HCT116 (cell line): Measurements from ENCODE around the gene RARB. TPM values are rescaled to one million over a fixed set of nuclear protein-coding genes. Genes with fewer than 3 reads are reported as not detected.

Source experiments
- ATAC-seq: fragments of 200-7000 bp; cut with Tn5 transposase; 2 replicates; pipeline ENCODE4 v1.9.1; 2020; ENCODE audit warnings: mild to moderate bottlenecking, moderate library complexity
- BruUV-seq: library from RNA; stranded (reverse); fragments of 400-500 nt; replicated peaks from 2 replicates; lab custom pipeline; 2021; lab: Mats Ljungman, UMichigan
- CTCF ChIA-PET: fragments of 300-600 bp; sonication (Branson Sonifier 250); formaldehyde crosslinking; loops from one replicate; lab custom pipeline; 2021; ENCODE audit warnings: antibody characterized with exemption; lab: Charles Lee
- POLR2A ChIA-PET: fragments of 300-600, 350-600 bp; sonication (Branson Sonifier 250); formaldehyde crosslinking; loops from one replicate; lab custom pipeline; 2021; ENCODE audit warnings: antibody characterized with exemption; lab: Charles Lee
- RAD21 ChIA-PET, 2 experiments: fragments of 300-600 bp; sonication (Branson Sonifier 250); formaldehyde crosslinking; loops; one replicate each; lab custom pipeline; 2023; ENCODE audit warnings: low total read pairs in 2 of 2; ENCODE audit not compliant: uncharacterized antibody in 2 of 2, unreplicated experiment in 2 of 2, low non-redundant PET in 1 of 2; lab: Charles Lee
- DNase-seq: peaks from one replicate; pipeline ENCODE4 v3.0.0-alpha.2; 2010; ENCODE audit warnings: low read depth, low spot score
- H2AFZ ChIP-seq: fragments of 200-600 bp; shearing (Covaris generic), sonication (generic); 2 replicates; pipeline ENCODE4 v1.6.1; 2017; ENCODE audit warnings: low read depth, mixed run types, mixed read lengths, antibody characterized with exemption, low read length; ENCODE audit not compliant: poor library complexity, severe bottlenecking
- H3K27ac ChIP-seq: 2 replicates; pipeline ENCODE4 v1.5.1; 2012; ENCODE audit warnings: low read depth, low read length
- H3K27me3 ChIP-seq: fragments of 200-600 bp; sonication (generic); 2 replicates; pipeline ENCODE4 v1.6.1; 2016; ENCODE audit warnings: mixed run types, low read length, mixed read lengths; ENCODE audit not compliant: insufficient read depth
- H3K36me3 ChIP-seq, 2 experiments: fragments of 200-500 bp in 1 of 2; fragments of 200-600 bp in 1 of 2; sonication (Bioruptor generic) in 1 of 2; sonication (generic) in 1 of 2; 2 replicates each; pipeline versions ENCODE4 v1.5.1 to v1.6.1; 2014 to 2016; ENCODE audit warnings: low read length in 2 of 2, inconsistent platforms in 1 of 2, mixed read lengths in 1 of 2, mixed run types in 1 of 2; ENCODE audit not compliant: insufficient read depth in 2 of 2, control insufficient read depth in 1 of 2
- H3K4me1 ChIP-seq, 2 experiments: fragments of 200-600 bp in 1 of 2; sonication (generic) in 1 of 2; 2 replicates each; pipeline versions ENCODE4 v1.5.1 to v1.6.1; 2012 to 2017; ENCODE audit warnings: low read length in 2 of 2, inconsistent platforms in 1 of 2, mild to moderate bottlenecking in 1 of 2, mixed read lengths in 1 of 2, mixed run types in 1 of 2, moderate library complexity in 1 of 2; ENCODE audit not compliant: insufficient read depth in 2 of 2, control insufficient read depth in 1 of 2
- H3K4me2 ChIP-seq: fragments of 200-600 bp; sonication (generic); 2 replicates; pipeline ENCODE4 v1.6.1; 2017; ENCODE audit warnings: mixed run types, low read length, mixed read lengths
- H3K4me3 ChIP-seq, 2 experiments: fragments of 200-600 bp in 1 of 2; sonication (generic) in 1 of 2; replicated peaks in 1 of 2; 2 replicates each; pipeline ENCODE4 v1.5.1; 2011 to 2016; ENCODE audit warnings: low read length in 2 of 2, control low read depth in 1 of 2, low read depth in 1 of 2, mild to moderate bottlenecking in 1 of 2, mixed read lengths in 1 of 2, mixed run types in 1 of 2
- H3K79me2 ChIP-seq: fragments of 200-600 bp; sonication (generic); 2 replicates; pipeline ENCODE4 v1.6.1; 2017; ENCODE audit warnings: mild to moderate bottlenecking, mixed run types, low read length, moderate library complexity, mixed read lengths; ENCODE audit not compliant: insufficient read depth
- H3K9ac ChIP-seq: fragments of 200-600 bp; sonication (generic); 2 replicates; pipeline ENCODE4 v1.6.1; 2016; ENCODE audit warnings: low read length, mixed read lengths
- H3K9me2 ChIP-seq: fragments of 200-600 bp; sonication (generic), shearing (Covaris generic); 2 replicates; pipeline ENCODE4 v1.6.1; 2017; ENCODE audit warnings: mixed run types, mild to moderate bottlenecking, moderate library complexity; ENCODE audit not compliant: insufficient read depth
- H3K9me3 ChIP-seq, 2 experiments: fragments of 200-500 bp in 1 of 2; fragments of 200-600 bp in 1 of 2; sonication (Bioruptor generic) in 1 of 2; sonication (generic) in 1 of 2; 2 replicates each; pipeline ENCODE4 v1.6.1; 2014 to 2017; ENCODE audit warnings: low read length in 2 of 2, mixed read lengths in 2 of 2, inconsistent platforms in 1 of 2, low read depth in 1 of 2, mild to moderate bottlenecking in 1 of 2, mixed run types in 1 of 2, moderate library complexity in 1 of 2; ENCODE audit not compliant: control insufficient read depth in 1 of 2, insufficient read depth in 1 of 2
- H4K20me1 ChIP-seq: fragments of 200-600 bp; sonication (generic), shearing (Covaris generic); 2 replicates; pipeline ENCODE4 v1.6.1; 2017; ENCODE audit warnings: mixed run types, mild to moderate bottlenecking, moderate library complexity; ENCODE audit not compliant: insufficient read depth
- CBX3 ChIP-seq: IDR thresholded peaks from 2 replicates; pipeline ENCODE4 v1.6.1; 2012; ENCODE audit warnings: low read depth
- EGR1 ChIP-seq: IDR thresholded peaks from 2 replicates; pipeline ENCODE4 v1.6.1; 2012; ENCODE audit warnings: low read depth
- EZH2phosphoT487 ChIP-seq: fragments of 200-600 bp; IDR thresholded peaks from 2 replicates; pipeline ENCODE4 v1.6.1; 2018; ENCODE audit warnings: antibody characterized with exemption, borderline replicate concordance
- JUND ChIP-seq: IDR thresholded peaks from 2 replicates; pipeline ENCODE4 v1.6.1; 2012
- RAD21 ChIP-seq: IDR thresholded peaks from 2 replicates; pipeline ENCODE4 v1.6.1; 2012; ENCODE audit warnings: low read depth, mild to moderate bottlenecking
- SIN3A ChIP-seq: IDR thresholded peaks from 2 replicates; pipeline ENCODE4 v1.6.1; 2012; ENCODE audit warnings: low read depth
- ZFX ChIP-seq: fragments of 450-650 bp; IDR thresholded peaks from 2 replicates; pipeline ENCODE4 v1.6.1; 2017
- ZNF274 ChIP-seq: fragments of 200-500 bp; sonication (Bioruptor generic); IDR thresholded peaks from 2 replicates; pipeline ENCODE4 v1.6.1; 2014; ENCODE audit warnings: mild to moderate bottlenecking, low read depth, low read length, inconsistent platforms
- intact Hi-C: fragments of 100-400 bp; cut with micrococcal nuclease; formaldehyde crosslinking; loops from 2 replicates; pipeline ENCODE4 v1.10.0; 2022
- total RNA-seq: library from RNA; stranded (reverse); gene quantifications from one replicate; pipeline ENCODE4 v1.2.1, GENCODE V29; 2021; ENCODE audit not compliant: unreplicated experiment
- TF ChIP-seq, protein P1 (sequence below): IDR thresholded peaks from 2 replicates; pipeline ENCODE4 v1.6.1; 2012

RARB gene
- total RNA-seq, 1 experiment from 2014 or later, result not detected

DNA sequence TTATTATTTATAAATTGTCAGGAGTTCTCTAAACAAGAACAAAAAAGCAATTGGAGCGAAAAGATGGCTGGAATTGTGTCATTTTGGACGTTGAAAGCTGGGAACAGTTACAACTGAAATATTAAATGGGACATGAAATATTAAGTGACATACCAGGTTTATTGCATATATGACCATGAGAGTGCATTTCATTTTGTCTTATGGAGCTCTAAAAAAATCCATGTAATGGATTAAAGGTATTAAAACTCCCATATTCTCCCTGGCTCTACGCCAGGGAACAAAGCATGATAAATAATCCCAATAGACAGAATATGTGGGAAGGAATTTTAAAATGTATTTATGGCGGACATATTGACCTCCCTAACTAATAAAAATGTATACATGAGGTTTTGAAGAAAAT lies 17.7 kb downstream of the RARB start:
- H2AFZ ChIP-seq, result no peak overlapping the region
- intact Hi-C loops, result no loop called here
- no peak for DNase-seq
- POLR2A ChIA-PET, result no interaction called here
- no peak overlapping the region for H3K4me3 ChIP-seq
- no peaks in the 10 kb centered on the region for H3K79me2 ChIP-seq
- H3K4me2 ChIP-seq, result no peak overlapping the region
- TF ChIP-seq CBX3, result no peak
- TF ChIP-seq JUND, result no peak
- no peak for TF ChIP-seq EZH2phosphoT487
- TF ChIP-seq RAD21, result no peak
- TF ChIP-seq, protein P1, sequence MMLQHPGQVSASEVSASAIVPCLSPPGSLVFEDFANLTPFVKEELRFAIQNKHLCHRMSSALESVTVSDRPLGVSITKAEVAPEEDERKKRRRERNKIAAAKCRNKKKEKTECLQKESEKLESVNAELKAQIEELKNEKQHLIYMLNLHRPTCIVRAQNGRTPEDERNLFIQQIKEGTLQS, result no peak
- no peak for TF ChIP-seq ZFX
- TF ChIP-seq EGR1, result no peak
- TF ChIP-seq SIN3A, result no peak
- RAD21 ChIA-PET, result no interaction called here
- H3K9ac ChIP-seq, result no peak overlapping the region
- no peaks in the 10 kb centered on the region for H3K36me3 ChIP-seq
- H3K27ac ChIP-seq, result no peak overlapping the region
- H3K4me1 ChIP-seq, result no peaks in the 10 kb centered on the region
- BruUV-seq, result no TSS peak
- CTCF ChIA-PET, result no interaction called here
- no peaks in the 10 kb centered on the region for H4K20me1 ChIP-seq
- H3K9me3 ChIP-seq, result no peaks in the 10 kb centered on the region
- H3K27me3 ChIP-seq, result no peaks in the 10 kb centered on the region
- no peak for ATAC-seq
- no peaks in the 10 kb centered on the region for H3K9me2 ChIP-seq

DNA sequence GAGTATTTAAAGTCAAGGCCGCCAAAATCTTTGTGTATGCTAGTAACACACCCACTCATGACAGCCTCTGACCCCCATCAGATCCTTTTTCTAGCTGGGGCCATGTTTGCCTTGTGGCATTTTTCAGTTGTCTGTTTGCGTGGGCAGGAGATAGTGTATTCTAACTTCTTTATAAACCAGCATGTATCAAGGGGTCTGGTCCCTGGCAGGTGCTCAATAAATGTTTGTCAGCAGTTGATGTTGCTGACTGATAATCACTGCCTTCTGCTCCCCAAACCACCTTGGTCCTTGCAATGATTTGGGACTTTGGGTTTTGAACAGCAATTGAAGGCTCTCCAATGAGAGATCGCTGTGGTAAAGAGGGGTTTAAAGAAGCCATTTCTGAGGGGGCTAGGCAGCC lies 19.2 kb downstream of the RARB start:
- no peak for TF ChIP-seq ZNF274
- no peak overlapping the region for H3K27ac ChIP-seq
- H3K36me3 ChIP-seq, result no peaks in the 10 kb centered on the region
- ChIA-PET CTCF (no interaction called here), RAD21 (no interaction called here), POLR2A (no interaction called here)
- no TSS peak for BruUV-seq
- no peak overlapping the region for H2AFZ ChIP-seq
- H3K9ac ChIP-seq, result no peak overlapping the region
- intact Hi-C loops, result no loop called here
- H3K4me2 ChIP-seq, result no peak overlapping the region
- ATAC-seq, result no peak
- DNase-seq, result no peak
- no peaks in the 10 kb centered on the region for H3K27me3 ChIP-seq
- no peak overlapping the region for H3K4me3 ChIP-seq
- no peaks in the 10 kb centered on the region for H3K9me3 ChIP-seq
- no peaks in the 10 kb centered on the region for H3K4me1 ChIP-seq
- H3K9me2 ChIP-seq, result no peaks in the 10 kb centered on the region
- H4K20me1 ChIP-seq, result no peaks in the 10 kb centered on the region
- H3K79me2 ChIP-seq, result no peaks in the 10 kb centered on the region
